HEK293T (cell line): ENCODE measurements around the gene FAM83B.

Experiments used
- BHLHE40 ChIP-seq: fragments of 450-650 bp; IDR thresholded peaks from 2 replicates; pipeline ENCODE4 v1.6.1; 2016; ENCODE audit warnings: mild to moderate bottlenecking, moderate library complexity, borderline replicate concordance
- CTBP1 ChIP-seq: fragments of 450-650 bp; IDR thresholded peaks from 2 replicates; pipeline ENCODE4 v1.6.1; 2016; ENCODE audit warnings: borderline replicate concordance
- NFRKB ChIP-seq: fragments of 450-650 bp; IDR thresholded peaks from 2 replicates; pipeline ENCODE4 v1.6.1; 2016; ENCODE audit warnings: mild to moderate bottlenecking, moderate library complexity

DNA sequence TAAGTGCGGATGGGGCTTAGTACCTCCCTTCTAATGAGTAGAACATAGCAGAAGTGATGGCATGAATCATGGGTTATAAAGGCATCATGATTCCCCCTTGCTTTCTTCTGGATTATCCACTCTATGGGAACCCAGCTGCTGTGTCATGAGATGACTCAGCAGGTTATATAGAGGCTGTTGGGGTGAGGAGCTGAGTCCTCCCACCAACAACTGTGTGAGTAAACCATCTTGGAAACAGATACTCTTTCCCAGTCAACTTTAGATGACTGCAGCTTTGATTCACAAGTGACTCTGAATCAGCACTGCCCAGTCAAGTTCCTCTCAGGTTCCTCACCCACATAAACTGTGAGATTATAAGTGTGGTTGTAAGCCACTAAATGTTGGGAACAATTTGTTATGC, 46.3 kb downstream of the FAM83B start:
- TF ChIP-seq CTBP1 (no peak), NFRKB (no peak), BHLHE40 (no peak)
